A549 treated with ZK216348 at 1 μM for 4 hours (cell line): ENCODE results near the gene PPP4C. TPM values are rescaled to one million over a fixed set of nuclear protein-coding genes. Genes with fewer than 3 reads are reported as not detected.

Experiments used
- total RNA-seq: library from RNA; stranded (reverse); fragments of 200-300 nt; extraction: Qiagen RNA extraction; gene quantifications from 5 replicates; pipeline ENCODE4 v1.2.3, GENCODE V29; 2022; ENCODE audit warnings: low read depth

Gene PPP4C
- total RNA-seq = 99.1 to 153 TPM (median 144 TPM) in 5 replicates

GRCh38 chr16:30075503-30076275 is at the start of gene PPP4C:
Gene PPP4C, plus strand, starts transcription at chr16:30075994. Its CDS starts 384 bp downstream, at chr16:30076378.

DNA sequence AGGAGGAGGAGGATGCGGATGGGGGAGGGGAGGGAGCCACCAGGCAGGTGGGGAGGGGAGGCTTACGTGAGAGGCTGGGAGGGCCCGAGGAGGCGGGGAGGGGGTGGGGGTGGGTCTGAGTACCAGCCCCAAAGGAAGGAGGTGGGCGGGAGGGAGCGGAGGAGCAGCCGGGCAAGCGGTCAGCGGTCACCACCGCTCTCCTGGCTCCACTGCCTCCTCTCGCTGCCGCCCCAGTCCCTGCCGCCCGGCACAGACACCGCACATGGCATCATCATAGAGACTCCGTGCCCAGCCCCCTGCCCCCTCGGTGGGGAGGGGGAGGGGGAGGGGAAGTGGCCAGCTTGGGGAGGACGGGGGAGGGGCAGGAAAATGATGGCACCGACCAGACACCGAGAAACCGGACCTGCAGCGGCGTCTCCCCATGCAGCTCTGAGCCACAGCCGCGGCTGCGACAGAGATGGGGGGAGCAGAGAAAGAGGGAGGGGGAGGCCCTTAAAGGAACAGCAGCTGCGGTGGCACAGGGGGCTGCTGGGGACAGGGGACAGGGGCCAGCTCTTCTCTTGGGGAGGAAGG is 44.9 kb upstream of the PPP4C start, which contains the start of gene TLCD3B:
Gene TLCD3B, minus strand, starts transcription at position 431 of the 573 bp plus-strand sequence. CDS start 744 bp downstream, outside the sequence.

GRCh38 chr16:30065102-30065942 is 10.5 kb upstream of the PPP4C start, which contains the start of gene ALDOA:
Gene ALDOA, plus strand, starts transcription at chr16:30065760. Its CDS starts 1,138 bp downstream, at chr16:30066898.

DNA sequence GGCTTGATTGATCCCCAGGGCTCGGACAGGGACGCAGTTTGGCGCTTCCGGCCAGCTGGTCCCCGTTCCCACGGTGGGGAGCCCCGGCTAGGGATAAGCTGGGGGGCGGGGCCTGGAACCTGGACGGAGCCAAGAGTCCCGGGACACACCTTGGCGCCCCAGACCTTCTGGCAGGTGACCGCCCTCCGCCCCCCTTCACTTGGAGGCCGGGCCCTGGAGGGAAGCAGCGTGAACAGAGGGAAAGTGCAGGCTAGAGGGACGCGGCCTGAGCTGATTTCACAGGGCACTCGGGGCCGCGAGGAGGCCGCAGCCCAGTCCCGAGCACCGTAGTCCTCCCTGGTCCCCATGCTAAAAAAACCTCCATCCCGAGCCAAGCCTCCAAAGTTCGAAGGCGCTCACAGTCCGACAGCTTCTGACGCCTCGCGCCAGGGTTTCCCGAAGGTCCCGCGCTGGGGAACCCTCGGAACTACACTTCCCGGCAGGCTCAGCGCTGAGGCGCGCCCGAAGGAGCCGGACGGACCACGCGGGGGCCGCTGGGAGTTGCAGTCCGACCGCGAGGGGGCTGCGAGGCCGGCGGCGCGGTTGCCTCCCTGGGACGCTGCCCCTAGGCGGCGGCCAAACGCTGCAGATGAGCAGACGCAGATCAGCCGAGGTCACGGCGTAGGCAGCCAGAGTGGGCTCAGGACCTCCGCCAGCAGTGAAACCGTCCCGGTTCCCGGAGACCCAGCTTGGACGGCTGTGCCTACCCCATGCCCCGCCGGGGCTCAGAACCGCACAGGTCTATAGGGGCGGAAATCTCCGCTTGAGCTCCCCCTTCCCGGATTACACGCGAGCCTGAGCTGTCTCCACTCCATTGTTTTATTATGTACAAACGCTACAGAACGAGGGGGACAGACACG is 15.9 kb downstream of the PPP4C start, which contains the start of gene TBX6:
Gene TBX6, minus strand, starts transcription at position 451 of the 899 bp plus-strand sequence. CDS start 731 bp downstream, outside the sequence.

GRCh38 chr16:30096105-30096861 is 20.5 kb downstream of the PPP4C start, which contains the start of gene YPEL3:
Gene YPEL3, minus strand, starts transcription at chr16:30096213. Its CDS starts 731 bp downstream, at chr16:30095482.

DNA sequence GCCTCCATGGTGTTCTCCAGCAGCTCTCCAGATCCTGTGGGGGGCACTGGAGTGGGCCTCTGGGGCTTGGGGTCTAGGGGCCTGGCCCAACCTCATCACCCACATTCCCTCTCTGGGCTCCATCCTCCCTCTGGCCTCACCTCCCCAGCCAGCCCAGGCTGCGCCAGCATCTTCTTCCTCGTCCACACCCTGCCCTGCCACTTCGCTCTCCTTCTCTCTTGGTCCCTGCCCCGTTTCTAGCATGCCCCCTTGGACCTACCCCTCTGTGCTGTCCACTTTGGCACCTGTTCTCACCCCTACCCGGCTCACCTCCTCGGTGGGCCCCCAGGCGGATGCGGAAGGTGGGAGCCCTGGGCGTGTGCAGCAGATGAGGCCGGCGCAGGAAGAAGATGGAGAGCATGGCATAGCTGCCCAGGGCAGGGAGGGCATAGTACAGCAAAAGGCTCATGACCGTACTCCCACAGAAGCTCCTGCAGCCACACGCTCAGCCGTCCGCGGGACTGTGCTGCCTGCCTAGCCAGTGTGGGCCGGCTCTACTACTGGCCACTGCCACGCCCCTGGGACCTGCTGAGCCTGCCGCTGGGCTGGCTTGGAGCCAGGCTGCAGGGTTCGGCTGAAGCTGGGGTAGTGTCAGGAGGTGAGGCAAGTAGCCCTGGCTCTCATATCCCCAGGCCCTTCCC is 37.4 kb downstream of the PPP4C start, which contains the start of gene GDPD3:
Gene GDPD3, minus strand, starts transcription at position 507 of the 680 bp plus-strand sequence. Its CDS starts 59 bp downstream, at position 448.

Other genes starting within 250 kb of the PPP4C start
- gene CDIPT, start 212.8 kb upstream of the PPP4C start, total RNA-seq = 47.4 to 106 TPM (median 95.8 TPM) in 5 replicates
- gene SEZ6L2, start 176.4 kb upstream of the PPP4C start, total RNA-seq = 11.0 to 24.3 TPM (median 19.9 TPM) in 5 replicates
- gene ASPHD1, start 175.5 kb upstream of the PPP4C start, total RNA-seq = 12.4 to 27.0 TPM (median 23.7 TPM) in 5 replicates
- gene KCTD13, start 149.8 kb upstream of the PPP4C start, total RNA-seq = 9.3 to 20.1 TPM (median 15.0 TPM) in 5 replicates
- gene TMEM219, start 113.9 kb upstream of the PPP4C start, total RNA-seq = 72.2 to 98.5 TPM (median 97.9 TPM) in 5 replicates
- gene TAOK2, start 102.1 kb upstream of the PPP4C start, total RNA-seq = 16.9 to 36.1 TPM (median 34.3 TPM) in 5 replicates
- gene HIRIP3, start 80.4 kb upstream of the PPP4C start, total RNA-seq = 9.6 to 19.0 TPM (median 14.5 TPM) in 5 replicates
- gene INO80E, start 79.8 kb upstream of the PPP4C start, total RNA-seq = 101 to 119 TPM (median 109 TPM) in 5 replicates
- gene DOC2A, start 65.0 kb upstream of the PPP4C start, total RNA-seq = 0.88 to 3.5 TPM (median 2.5 TPM) in 5 replicates
- gene C16orf92, start 52.8 kb upstream of the PPP4C start, total RNA-seq = not detected in 5 replicates
- 0.26 to 0.56 TPM (median 0.36 TPM) in 4 of 5 replicates, not detected in the other for gene TLCD3B, start 44.7 kb upstream of the PPP4C start, total RNA-seq
- gene ALDOA, start 10.2 kb upstream of the PPP4C start, total RNA-seq = 1,377 to 1,871 TPM (median 1,822 TPM) in 5 replicates
- gene TBX6, start 15.9 kb downstream of the PPP4C start, total RNA-seq = 0.20 to 0.50 TPM (median 0.27 TPM) in 5 replicates
- 4.2 to 10.8 TPM (median 8.6 TPM) in 5 replicates for gene YPEL3, start 20.2 kb downstream of the PPP4C start, total RNA-seq
- gene GDPD3, start 37.5 kb downstream of the PPP4C start, total RNA-seq = 1.1 to 2.1 TPM (median 1.6 TPM) in 5 replicates
- 34.6 to 39.2 TPM (median 36.7 TPM) in 5 replicates for gene MAPK3, start 47.2 kb downstream of the PPP4C start, total RNA-seq
- 2.7 to 5.1 TPM (median 3.0 TPM) in 5 replicates for gene CORO1A, start 107.6 kb downstream of the PPP4C start, total RNA-seq
- 162 to 210 TPM (median 202 TPM) in 5 replicates for gene BOLA2B, start 117.7 kb downstream of the PPP4C start, total RNA-seq
- gene SLX1A, start 117.9 kb downstream of the PPP4C start, total RNA-seq = 6.4 to 29.4 TPM (median 11.8 TPM) in 5 replicates
- gene SULT1A3, start 123.3 kb downstream of the PPP4C start, total RNA-seq = 4.1 to 12.4 TPM (median 7.9 TPM) in 5 replicates
- gene NPIPB13, start 172.5 kb downstream of the PPP4C start, total RNA-seq = 0.62 to 3.6 TPM (median 2.0 TPM) in 5 replicates